Ovary (tissue), 9 donors: ENCODE measurements around the gene SLC52A3. TPM values are rescaled to one million over a fixed set of nuclear protein-coding genes. Genes with fewer than 3 reads are reported as not detected.

Experiments used
- DNase-seq, 5 donors: peaks; one replicate each; pipeline ENCODE4 v3.0.0-alpha.2; 2019 to 2020
- H3K27ac ChIP-seq, 2 donors: fragments of 200-600 bp; one replicate each; pipeline versions ENCODE4 v1.5.1 to v1.8.0; 2019 to 2022
- H3K27me3 ChIP-seq: fragments of 200-600 bp; one replicate; pipeline ENCODE4 v1.8.0; 2022
- H3K36me3 ChIP-seq: fragments of 200-600 bp; sonication (generic); one replicate; pipeline ENCODE4 v1.5.1; 2019
- H3K4me1 ChIP-seq: one replicate; pipeline ENCODE4 v1.8.1; 2013; ENCODE audit warnings: mild to moderate bottlenecking, moderate library complexity; ENCODE audit not compliant: insufficient read depth
- H3K4me3 ChIP-seq: fragments of 200-600 bp; sonication (generic); one replicate; pipeline ENCODE4 v1.5.1; 2017
- H3K9me3 ChIP-seq, 2 donors: fragments of 200-600 bp in 1 of 2; sonication (generic) in 1 of 2; one replicate each; pipeline versions ENCODE4 v1.5.1 to v1.8.1; 2013 to 2019; ENCODE audit warnings: mild to moderate bottlenecking in 1 of 2, moderate library complexity in 1 of 2
- EP300 ChIP-seq: sonication (generic); formaldehyde crosslinking; IDR thresholded peaks from one replicate; pipeline ENCODE4 v1.6.1; 2017; ENCODE audit warnings: antibody characterized with exemption
- POLR2A ChIP-seq: fragments of 450-650 bp; IDR thresholded peaks from one replicate; pipeline ENCODE4 v1.6.1; 2017; ENCODE audit warnings: antibody characterized with exemption, mild to moderate bottlenecking, moderate library complexity
- WGBS, 3 donors: extraction: QIAGEN DNeasy Blood & Tissue Kit in 1 of 3; methylation state at CpG; one replicate each; pipeline versions ENCODE4 v1.1.5 to v1.1.7; 2013 to 2017; 5-methylcytosine and 5-hydroxymethylcytosine counted together
- intact Hi-C, 4 donors: fragments of 100-400 bp; cut with DNase I; formaldehyde crosslinking; loops; one replicate each; pipeline versions ENCODE4 v1.11.0 to v1.15.1; 2022 to 2023
- polyA plus RNA-seq, 2 donors: library from polyadenylated mRNA; stranded (reverse); fragments of 200-250 nt in 1 of 2; fragments of 350-450 nt in 1 of 2; fragmentation: Illumina TruSeq in 1 of 2; extraction: RNeasy Lipid Tissue Mini Kit (QIAGEN cat#74804) in 1 of 2; gene quantifications; one replicate each; pipeline ENCODE4 v1.2.3, GENCODE V29; 2013 to 2014
- total RNA-seq, 7 donors: library from RNA; depleted of rRNA in 2 of 7; stranded (reverse); fragments of >200 nt in 2 of 7; fragmentation: NEBNext Ultra II Directional in 3 of 7; extraction: Animal tissue kit (Norgen Biotek cat#: 25700) in 3 of 7; gene quantifications; one replicate each; pipeline versions ENCODE4 v1.1.0 to v1.2.4, GENCODE V29; 2016 to 2023
- TF ChIP-seq, protein P1 (sequence below), 3 donors: fragments of 450-650 bp in 2 of 3; fragments of 200-600 bp in 1 of 3; IDR thresholded peaks; one replicate each; pipeline versions ENCODE4 v1.5.1 to v1.8.0; 2016 to 2022; ENCODE audit warnings: antibody characterized with exemption in 3 of 3, mild to moderate bottlenecking in 1 of 3
- donor health status: DM: no; HTN: no; CAD: no; lungs with moderate emphysema.
- donor health status: DM: no; HTN: no; CAD: no.
- donor health status: Bipolar disorder and iron deficiency.
- donor health status: DM: yes; HTN: yes; CAD: no.
- donor health status: DM: no; HTN: no; CAD: no.
- donor health status: DM: yes; HTN: yes; CAD: no.

Gene SLC52A3
- total and polyA plus RNA-seq, 9 donors, result 0.78 to 10.0 (median 2.4) TPM

DNA sequence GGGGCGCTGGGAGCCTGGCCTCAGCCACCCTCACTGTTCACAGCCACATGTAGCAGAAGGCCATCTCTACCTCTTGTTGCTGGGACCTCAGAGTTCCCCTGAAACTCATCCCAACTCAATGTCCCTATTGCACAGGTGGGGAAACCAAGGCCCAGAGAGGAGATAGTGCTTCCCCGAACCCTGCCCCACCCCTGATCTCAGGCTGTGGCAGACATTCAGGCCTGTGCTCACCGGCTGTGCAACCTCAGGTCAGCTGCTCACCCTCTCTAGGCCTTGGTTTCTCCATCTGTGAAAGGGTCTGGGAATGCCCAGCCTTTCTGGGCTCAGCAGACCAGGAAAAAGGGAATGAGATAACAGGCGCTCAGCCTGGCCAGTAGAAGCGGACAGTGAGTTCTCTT, 6.4 kb upstream of the SLC52A3 start:
- H3K9me3 ChIP-seq, result no peaks in the 10 kb centered on the region
- TF ChIP-seq EP300 (no peak), POLR2A (no peak)
- TF ChIP-seq, protein P1, sequence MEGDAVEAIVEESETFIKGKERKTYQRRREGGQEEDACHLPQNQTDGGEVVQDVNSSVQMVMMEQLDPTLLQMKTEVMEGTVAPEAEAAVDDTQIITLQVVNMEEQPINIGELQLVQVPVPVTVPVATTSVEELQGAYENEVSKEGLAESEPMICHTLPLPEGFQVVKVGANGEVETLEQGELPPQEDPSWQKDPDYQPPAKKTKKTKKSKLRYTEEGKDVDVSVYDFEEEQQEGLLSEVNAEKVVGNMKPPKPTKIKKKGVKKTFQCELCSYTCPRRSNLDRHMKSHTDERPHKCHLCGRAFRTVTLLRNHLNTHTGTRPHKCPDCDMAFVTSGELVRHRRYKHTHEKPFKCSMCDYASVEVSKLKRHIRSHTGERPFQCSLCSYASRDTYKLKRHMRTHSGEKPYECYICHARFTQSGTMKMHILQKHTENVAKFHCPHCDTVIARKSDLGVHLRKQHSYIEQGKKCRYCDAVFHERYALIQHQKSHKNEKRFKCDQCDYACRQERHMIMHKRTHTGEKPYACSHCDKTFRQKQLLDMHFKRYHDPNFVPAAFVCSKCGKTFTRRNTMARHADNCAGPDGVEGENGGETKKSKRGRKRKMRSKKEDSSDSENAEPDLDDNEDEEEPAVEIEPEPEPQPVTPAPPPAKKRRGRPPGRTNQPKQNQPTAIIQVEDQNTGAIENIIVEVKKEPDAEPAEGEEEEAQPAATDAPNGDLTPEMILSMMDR (IDR thresholded peaks at IDR 0.05), result no peak
- no peaks in the 10 kb centered on the region for H3K4me1 ChIP-seq
- H3K27ac ChIP-seq, result no peak overlapping the region
- DNase-seq, result no peak
- H3K36me3 ChIP-seq, result no peaks in the 10 kb centered on the region
- intact Hi-C loops, result no loop called here
- H3K4me3 ChIP-seq, result no peak overlapping the region
- no peaks in the 10 kb centered on the region for H3K27me3 ChIP-seq
- 41 to 56% (median 42%) methylated on average over 5 of the region's 5 CpGs for WGBS, 3 donors

DNA sequence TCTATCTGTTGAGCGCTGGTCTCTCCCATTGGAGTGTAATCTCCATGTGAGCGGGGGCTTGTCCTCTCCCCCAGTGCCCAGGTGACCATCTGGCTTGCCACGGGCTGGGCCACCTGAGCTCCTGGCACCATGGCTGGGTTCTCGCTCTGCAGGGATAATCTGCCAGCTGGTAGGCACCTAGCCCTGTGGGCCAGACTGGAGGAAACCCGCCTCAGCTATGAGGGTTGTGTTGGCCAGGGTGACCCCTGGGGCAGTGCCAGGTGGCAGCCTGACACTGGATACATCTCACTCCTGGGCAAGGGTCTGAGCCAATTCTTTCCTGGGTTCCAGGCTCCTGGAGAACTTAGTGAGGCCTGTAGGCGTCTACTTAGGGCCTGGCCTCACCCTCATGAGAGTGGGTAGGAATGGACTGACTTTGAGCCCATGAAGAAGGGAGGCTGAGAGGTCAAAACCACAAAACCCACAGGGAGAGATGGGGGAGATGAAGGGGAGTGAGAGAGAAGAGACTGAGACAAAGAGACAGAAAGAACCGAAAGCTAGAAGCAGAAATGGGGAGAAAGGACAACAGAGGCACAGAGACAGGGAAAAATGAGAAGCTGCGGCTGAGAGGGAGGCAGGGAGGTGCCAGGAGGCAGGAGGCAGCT, 5.8 kb upstream of the SLC52A3 start:
- Histone ChIP-seq H3K36me3 (no peaks in the 10 kb centered on the region), H3K27ac (no peak overlapping the region), H3K4me1 (no peaks in the 10 kb centered on the region), H3K4me3 (no peak overlapping the region), H3K9me3 (no peaks in the 10 kb centered on the region), H3K27me3 (no peaks in the 10 kb centered on the region)
- TF ChIP-seq EP300, result no peak
- TF ChIP-seq, protein P1 (IDR thresholded peaks at IDR 0.05), result no peak
- TF ChIP-seq POLR2A, result no peak
- WGBS, 3 donors, result 76 to 82% (median 81%) methylated on average over 8 of the region's 8 CpGs
- DNase-seq, result no peak
- intact Hi-C loops, result no loop called here

DNA sequence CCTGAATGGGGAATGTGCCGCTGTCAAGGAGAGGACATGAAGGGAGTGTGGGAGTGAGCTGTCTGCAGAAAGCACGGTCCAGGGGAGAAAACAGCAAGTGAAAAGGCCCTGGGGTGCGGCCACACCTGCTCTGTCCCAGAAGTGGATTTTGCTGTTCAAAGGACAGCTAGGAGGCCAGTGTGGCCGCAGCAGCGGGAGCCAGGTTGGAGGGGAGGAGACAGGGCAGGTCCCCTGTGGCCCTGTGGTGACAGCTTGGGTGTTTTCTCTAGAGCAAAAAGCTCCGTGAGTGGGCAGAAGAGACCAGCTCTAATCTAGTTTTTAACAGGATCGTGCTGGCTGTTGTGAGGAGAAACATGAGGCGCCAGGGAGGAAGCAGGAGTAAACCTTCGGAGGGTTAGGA, 4.5 kb upstream of the SLC52A3 start:
- H3K36me3 ChIP-seq, result no peaks in the 10 kb centered on the region
- DNase-seq, result no peak
- H3K9me3 ChIP-seq, result no peaks in the 10 kb centered on the region
- no peak overlapping the region for H3K4me3 ChIP-seq
- no peaks in the 10 kb centered on the region for H3K4me1 ChIP-seq
- no peaks in the 10 kb centered on the region for H3K27me3 ChIP-seq
- intact Hi-C loops, result no loop called here
- TF ChIP-seq, protein P1 (IDR thresholded peaks at IDR 0.05), result no peak
- TF ChIP-seq POLR2A (no peak), EP300 (no peak)
- WGBS, 3 donors, result 56 to 71% (median 63%) methylated on average over 8 to 9 of the region's 9 CpGs
- no peak overlapping the region for H3K27ac ChIP-seq

DNA sequence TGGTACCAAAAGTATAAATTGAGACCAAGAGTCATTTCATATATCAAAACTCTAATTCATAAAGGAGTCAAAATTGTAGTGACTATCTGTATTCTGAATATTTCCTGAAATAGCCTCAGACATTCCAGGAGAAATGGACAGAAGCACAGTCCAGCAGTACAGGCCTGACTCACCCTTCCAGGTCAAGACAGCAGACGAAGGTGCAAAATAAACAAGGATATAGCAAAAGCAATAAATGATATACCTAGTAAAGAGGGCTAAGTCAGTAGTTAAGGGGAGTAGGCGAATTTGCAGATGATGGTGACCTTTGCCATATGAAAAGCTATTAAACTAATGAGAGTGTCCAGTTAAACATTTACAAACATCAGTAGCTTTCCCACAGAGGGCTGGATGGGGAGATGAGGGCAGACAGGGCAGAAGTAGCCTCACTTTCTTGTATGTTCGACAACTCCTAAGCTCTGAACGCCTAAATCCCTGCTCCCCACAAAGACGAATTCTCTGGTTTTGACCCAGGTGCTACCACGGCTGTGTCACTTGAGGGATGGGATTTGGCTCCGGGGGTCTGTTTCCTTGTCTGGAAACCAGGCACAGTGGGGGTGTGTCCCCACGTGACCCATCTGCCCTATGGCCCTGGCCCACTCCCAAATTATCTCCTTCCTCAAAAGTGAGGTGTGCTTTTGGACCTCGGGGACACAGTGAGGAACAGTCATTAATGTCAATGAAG, 3.6 kb upstream of the SLC52A3 start:
- intact Hi-C loops, result no loop called here
- Histone ChIP-seq H3K27ac (no peak overlapping the region), H3K9me3 (no peaks in the 10 kb centered on the region), H3K4me3 (no peak overlapping the region), H3K27me3 (no peaks in the 10 kb centered on the region), H3K4me1 (no peaks in the 10 kb centered on the region), H3K36me3 (no peaks in the 10 kb centered on the region)
- no peak for DNase-seq
- 69 to 81% (median 74%) methylated on average over 9 of the region's 9 CpGs for WGBS, 3 donors
- TF ChIP-seq EP300 (no peak), POLR2A (no peak)
- TF ChIP-seq, protein P1 (IDR thresholded peaks at IDR 0.05), result no peak
